ENCODE results near the gene CPNE7. TPM values are rescaled to one million over a fixed set of nuclear protein-coding genes. Genes with fewer than 3 reads are reported as not detected.

Gene CPNE7
- total and polyA plus RNA-seq, 2 donors (not counting 1 experiment from before 2014, with no cell fraction given), result 10.2 to 53.0 TPM

DNA sequence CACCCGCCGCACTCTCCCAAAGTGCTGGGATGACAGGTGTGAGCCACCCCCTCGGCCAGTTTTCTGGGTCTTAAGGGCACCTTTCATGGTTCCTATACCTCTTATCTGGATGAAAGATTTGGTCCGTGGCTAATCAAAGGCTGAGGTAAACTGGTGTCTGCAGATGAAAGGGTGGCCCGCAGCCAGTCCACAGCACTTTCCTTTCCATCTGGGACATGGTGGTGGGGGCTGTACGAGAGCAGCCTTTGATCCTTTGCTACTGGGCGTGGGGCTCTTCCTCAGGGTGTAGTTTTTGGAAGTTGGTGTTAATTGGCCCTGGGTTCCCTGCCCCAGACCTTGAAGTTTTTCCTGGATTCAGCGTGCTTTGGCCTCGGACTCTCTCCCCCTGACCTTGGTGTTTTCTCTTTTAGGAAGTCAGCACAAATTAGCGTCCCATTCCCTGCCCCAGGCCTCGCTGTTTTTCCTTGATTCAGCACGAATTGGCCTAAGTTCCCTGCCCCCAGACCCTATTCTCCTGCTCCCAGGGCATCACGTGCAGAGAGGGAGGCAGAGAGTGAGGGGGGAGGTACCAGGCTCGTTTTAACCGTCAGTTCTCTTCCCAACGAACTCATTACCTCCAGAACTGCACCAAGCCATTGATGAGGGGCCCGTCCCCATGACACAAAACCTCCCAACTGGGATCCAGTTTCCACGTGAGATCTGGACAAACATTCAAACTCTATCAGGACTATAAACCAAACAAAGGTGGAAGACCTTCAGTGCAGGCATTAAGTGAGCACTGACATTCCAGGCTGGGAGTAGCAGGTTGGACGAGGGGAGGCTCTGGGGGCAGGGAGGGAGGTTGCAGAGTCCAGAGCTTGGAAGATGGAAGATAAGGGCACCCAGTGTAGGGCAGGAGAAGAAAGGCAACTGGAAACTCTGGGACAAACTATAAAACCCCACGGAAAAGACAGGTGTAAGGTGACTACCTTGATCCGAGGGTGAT, 49.5 kb downstream of the CPNE7 start:
- TF ChIP-seq EZH2 (IDR thresholded peaks at IDR 0.05; ENCODE audit: low read length, missing control alignments), result no peak
- TF ChIP-seq, protein P1, sequence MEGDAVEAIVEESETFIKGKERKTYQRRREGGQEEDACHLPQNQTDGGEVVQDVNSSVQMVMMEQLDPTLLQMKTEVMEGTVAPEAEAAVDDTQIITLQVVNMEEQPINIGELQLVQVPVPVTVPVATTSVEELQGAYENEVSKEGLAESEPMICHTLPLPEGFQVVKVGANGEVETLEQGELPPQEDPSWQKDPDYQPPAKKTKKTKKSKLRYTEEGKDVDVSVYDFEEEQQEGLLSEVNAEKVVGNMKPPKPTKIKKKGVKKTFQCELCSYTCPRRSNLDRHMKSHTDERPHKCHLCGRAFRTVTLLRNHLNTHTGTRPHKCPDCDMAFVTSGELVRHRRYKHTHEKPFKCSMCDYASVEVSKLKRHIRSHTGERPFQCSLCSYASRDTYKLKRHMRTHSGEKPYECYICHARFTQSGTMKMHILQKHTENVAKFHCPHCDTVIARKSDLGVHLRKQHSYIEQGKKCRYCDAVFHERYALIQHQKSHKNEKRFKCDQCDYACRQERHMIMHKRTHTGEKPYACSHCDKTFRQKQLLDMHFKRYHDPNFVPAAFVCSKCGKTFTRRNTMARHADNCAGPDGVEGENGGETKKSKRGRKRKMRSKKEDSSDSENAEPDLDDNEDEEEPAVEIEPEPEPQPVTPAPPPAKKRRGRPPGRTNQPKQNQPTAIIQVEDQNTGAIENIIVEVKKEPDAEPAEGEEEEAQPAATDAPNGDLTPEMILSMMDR (conservative IDR thresholded peaks at IDR 0.05 in 1 of 2, IDR thresholded peaks at IDR 0.05 in 1 of 2; ENCODE audit: low read depth in 1 of 2, low read length in 2 of 2), result no peak
- Histone ChIP-seq H3K27ac (ENCODE audit: insufficient read depth, low read length) (no peak overlapping the region), H3K79me2 (ENCODE audit: control insufficient read depth, insufficient read depth, low read length) (no peaks in the 10 kb centered on the region), H3K36me3 (ENCODE audit: control insufficient read depth, insufficient read depth, low read length) (no peaks in the 10 kb centered on the region), H3K4me1 (ENCODE audit: control insufficient read depth, extremely low read depth, insufficient read depth, low read length) (no peaks in the 10 kb centered on the region), H3K9ac (ENCODE audit: insufficient read depth, low read length) (no peak overlapping the region), H3K9me3 (ENCODE audit: control insufficient read depth, insufficient read depth, low read depth, low read length) (no peaks in the 10 kb centered on the region), H4K20me1 (ENCODE audit: control insufficient read depth, extremely low read depth, insufficient read depth, low read length) (no peaks in the 10 kb centered on the region), H3K27me3 (ENCODE audit: control insufficient read depth, insufficient read depth, low read length) (peaks cover 13% of the 10 kb centered on the region), H2AFZ (ENCODE audit: low read length) (no peak overlapping the region), H3K4me3 (replicated peaks in 1 of 4; ENCODE audit: control extremely low read depth in 1 of 4, insufficient read depth in 1 of 4, low read depth in 3 of 4, low read length in 4 of 4) (no peak overlapping the region), H3K4me2 (ENCODE audit: extremely low read depth, insufficient read depth, low read length) (no peak overlapping the region)
- no peak for DNase-seq (ENCODE audit: low read depth in 2 of 2)

DNA sequence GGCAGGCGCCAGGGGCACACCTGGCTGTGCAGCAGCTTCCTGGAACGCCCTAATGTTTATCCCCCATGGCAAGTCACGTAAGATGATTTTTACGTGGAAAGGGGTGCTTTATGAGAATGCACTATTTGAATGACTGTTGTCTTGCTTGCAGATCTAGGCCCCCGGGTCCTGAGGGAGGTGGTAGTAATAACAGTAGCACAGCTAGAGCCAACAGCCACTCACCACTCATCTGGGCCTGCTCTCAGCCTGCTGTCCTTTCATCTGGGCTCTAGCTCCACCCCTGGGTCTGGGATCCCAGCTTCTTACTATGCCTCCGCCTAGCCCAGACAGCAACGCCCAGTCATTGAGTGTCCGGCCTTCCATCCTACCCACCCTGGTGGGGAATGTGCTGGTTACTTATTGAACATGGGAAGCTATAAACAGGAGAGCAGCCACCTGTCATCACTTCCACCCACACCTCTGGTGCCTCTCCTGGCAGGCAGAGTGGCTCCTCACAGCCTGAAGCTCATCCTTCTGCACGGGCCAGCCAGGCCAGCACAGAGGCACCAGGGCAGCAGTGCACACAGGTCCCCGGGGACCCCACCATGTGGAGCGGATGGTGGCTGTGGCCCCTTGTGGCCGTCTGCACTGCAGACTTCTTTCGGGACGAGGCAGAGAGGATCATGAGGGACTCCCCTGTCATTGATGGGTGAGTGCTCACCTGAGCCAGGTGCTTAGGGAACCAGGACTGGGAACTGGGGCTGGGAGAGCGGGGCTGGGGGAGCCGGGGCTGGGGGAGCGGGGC, 54.5 kb downstream of the CPNE7 start:
- Histone ChIP-seq H3K9me3 (ENCODE audit: control insufficient read depth, insufficient read depth, low read depth, low read length) (no peaks in the 10 kb centered on the region), H4K20me1 (ENCODE audit: control insufficient read depth, extremely low read depth, insufficient read depth, low read length) (no peaks in the 10 kb centered on the region), H3K79me2 (ENCODE audit: control insufficient read depth, insufficient read depth, low read length) (no peaks in the 10 kb centered on the region), H3K4me2 (ENCODE audit: extremely low read depth, insufficient read depth, low read length) (no peak overlapping the region), H3K27me3 (ENCODE audit: control insufficient read depth, insufficient read depth, low read length) (peaks cover 10% of the 10 kb centered on the region), H3K4me3 (replicated peaks in 1 of 4; ENCODE audit: control extremely low read depth in 1 of 4, insufficient read depth in 1 of 4, low read depth in 3 of 4, low read length in 4 of 4) (no peak overlapping the region), H3K27ac (ENCODE audit: insufficient read depth, low read length) (no peak overlapping the region), H3K36me3 (ENCODE audit: control insufficient read depth, insufficient read depth, low read length) (no peaks in the 10 kb centered on the region), H3K4me1 (ENCODE audit: control insufficient read depth, extremely low read depth, insufficient read depth, low read length) (peaks cover 8% of the 10 kb centered on the region), H2AFZ (ENCODE audit: low read length) (no peak overlapping the region), H3K9ac (ENCODE audit: insufficient read depth, low read length) (no peak overlapping the region)
- no peak for TF ChIP-seq EZH2 (IDR thresholded peaks at IDR 0.05; ENCODE audit: low read length, missing control alignments)
- TF ChIP-seq, protein P1 (conservative IDR thresholded peaks at IDR 0.05 in 1 of 2, IDR thresholded peaks at IDR 0.05 in 1 of 2; ENCODE audit: low read depth in 1 of 2, low read length in 2 of 2), result no peak
- DNase-seq (ENCODE audit: low read depth in 2 of 2), result no peak

DNA sequence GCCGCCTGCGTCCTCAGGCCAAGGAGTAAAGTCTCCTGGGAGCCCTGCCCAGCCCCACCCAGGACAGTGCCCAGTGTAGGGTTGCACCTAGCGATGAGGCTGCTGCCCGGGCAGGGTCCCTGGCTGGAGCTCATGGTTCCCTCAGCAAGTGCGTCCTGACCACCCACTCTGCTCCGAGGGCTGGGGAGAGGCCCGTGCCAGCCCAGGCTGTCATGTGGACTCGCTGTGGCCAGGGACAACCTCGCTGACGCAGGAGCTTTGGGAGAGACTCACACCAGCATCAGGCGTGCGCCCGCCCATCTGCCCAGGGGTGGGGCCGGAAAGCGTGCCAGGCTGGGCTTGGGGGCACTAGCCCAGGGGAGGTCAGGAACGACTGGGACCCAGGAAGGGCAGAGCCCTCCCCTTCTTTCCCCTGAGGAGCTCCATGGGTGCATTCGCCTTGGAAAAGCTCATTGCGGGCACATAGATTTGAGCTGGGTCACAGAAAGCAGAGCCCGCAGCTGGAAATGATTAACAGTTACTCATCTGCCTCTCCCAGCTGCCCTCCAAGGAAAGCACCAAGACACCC, 57.6 kb downstream of the CPNE7 start:
- Histone ChIP-seq H3K9ac (ENCODE audit: insufficient read depth, low read length) (no peak overlapping the region), H3K4me1 (ENCODE audit: control insufficient read depth, extremely low read depth, insufficient read depth, low read length) (peaks cover 8% of the 10 kb centered on the region), H4K20me1 (ENCODE audit: control insufficient read depth, extremely low read depth, insufficient read depth, low read length) (no peaks in the 10 kb centered on the region), H2AFZ (ENCODE audit: low read length) (no peak overlapping the region), H3K4me3 (replicated peaks in 1 of 4; ENCODE audit: control extremely low read depth in 1 of 4, insufficient read depth in 1 of 4, low read depth in 3 of 4, low read length in 4 of 4) (no peak overlapping the region), H3K27me3 (ENCODE audit: control insufficient read depth, insufficient read depth, low read length) (peaks cover 10% of the 10 kb centered on the region), H3K27ac (ENCODE audit: insufficient read depth, low read length) (no peak overlapping the region), H3K36me3 (ENCODE audit: control insufficient read depth, insufficient read depth, low read length) (no peaks in the 10 kb centered on the region), H3K9me3 (ENCODE audit: control insufficient read depth, insufficient read depth, low read depth, low read length) (no peaks in the 10 kb centered on the region), H3K4me2 (ENCODE audit: extremely low read depth, insufficient read depth, low read length) (no peak overlapping the region), H3K79me2 (ENCODE audit: control insufficient read depth, insufficient read depth, low read length) (no peaks in the 10 kb centered on the region)
- TF ChIP-seq, protein P1 (conservative IDR thresholded peaks at IDR 0.05 in 1 of 2, IDR thresholded peaks at IDR 0.05 in 1 of 2; ENCODE audit: low read depth in 1 of 2, low read length in 2 of 2), result no peak
- DNase-seq (ENCODE audit: low read depth in 2 of 2), result peak; percentile 47 to 74
